ENCODE measurements around the gene NPTX1.

The NPTX1 gene

DNA sequence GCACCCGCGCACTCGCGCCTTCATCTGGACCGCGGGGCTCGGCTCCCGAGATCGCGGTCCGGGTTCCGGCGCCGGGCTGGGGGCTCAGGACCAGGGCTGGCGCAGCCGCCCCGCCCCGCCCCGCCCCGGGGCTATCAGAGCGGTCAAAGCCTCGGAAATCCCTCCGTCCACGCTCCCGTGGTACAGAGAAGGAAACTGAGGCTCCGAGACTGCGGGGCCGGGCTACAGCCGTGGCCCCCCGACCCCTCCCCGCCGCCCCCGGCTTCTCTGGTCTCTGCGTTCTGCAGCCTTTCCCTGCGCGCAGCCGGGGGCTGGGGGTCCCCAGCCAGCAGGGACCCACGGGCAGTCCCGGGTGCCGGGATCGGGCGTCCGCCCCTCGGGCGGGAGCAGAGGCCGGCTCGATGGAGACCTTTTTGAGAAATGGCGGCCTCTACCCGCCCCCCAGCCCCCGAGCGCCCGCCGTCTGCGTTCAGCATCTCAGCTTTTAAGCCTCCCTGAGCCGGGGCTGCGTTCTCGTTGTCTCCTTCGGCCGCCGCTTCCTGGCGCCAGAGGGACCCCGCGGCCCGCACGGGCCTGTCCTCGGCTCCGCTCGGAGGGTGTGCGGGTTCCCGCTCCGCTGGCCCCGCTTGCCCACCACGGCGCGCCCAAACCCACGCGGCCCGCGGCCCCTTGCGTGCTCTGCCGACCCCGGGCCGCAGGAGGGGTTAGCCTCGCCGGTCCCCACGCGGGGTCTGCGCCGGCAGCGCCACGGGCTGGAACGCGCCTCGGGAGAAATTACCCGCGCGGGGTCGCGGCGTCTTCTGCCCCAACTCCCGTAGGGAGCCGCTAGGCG lies 1.5 kb upstream of the NPTX1 start:
- DNase-seq = no peak

DNA sequence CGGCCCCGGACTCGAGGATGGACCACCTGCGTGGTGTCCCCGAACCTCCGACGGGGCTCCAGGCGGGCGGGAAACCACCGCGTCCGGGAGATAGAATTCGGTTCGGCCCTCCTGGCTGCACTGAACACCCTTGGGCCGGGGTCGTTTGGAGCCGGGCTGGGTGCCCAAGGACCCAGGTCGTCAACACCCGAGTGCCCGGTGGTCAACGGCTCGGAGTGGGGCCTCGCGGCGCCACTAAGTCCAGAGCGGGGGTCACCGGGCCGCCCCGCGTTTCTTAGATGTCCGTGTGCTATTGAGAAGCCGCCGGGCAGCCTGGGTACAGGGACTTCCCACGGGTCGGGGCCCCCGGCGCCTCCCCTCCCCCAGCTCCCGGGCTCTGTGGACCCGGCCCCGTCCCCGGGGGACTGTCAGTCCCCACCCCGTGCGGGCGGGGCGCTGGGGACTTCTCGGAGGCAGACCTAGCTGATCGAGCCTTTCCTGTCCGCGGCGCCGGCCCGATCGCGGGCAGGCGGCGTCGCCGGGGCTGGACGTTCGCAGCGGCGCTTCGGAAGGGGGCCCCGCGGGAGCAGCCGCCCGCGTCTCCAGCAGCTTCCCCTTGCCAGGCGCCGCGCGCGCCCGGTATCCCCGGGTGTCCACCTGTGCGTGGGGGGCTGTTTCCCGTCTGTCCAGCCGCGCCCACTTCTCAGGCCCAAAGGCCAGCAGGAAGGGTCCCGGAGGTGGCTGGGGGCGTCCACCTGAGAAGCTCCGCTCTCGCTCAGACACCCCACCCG lies 655 bp upstream of the NPTX1 start:
- no peak for DNase-seq

DNA sequence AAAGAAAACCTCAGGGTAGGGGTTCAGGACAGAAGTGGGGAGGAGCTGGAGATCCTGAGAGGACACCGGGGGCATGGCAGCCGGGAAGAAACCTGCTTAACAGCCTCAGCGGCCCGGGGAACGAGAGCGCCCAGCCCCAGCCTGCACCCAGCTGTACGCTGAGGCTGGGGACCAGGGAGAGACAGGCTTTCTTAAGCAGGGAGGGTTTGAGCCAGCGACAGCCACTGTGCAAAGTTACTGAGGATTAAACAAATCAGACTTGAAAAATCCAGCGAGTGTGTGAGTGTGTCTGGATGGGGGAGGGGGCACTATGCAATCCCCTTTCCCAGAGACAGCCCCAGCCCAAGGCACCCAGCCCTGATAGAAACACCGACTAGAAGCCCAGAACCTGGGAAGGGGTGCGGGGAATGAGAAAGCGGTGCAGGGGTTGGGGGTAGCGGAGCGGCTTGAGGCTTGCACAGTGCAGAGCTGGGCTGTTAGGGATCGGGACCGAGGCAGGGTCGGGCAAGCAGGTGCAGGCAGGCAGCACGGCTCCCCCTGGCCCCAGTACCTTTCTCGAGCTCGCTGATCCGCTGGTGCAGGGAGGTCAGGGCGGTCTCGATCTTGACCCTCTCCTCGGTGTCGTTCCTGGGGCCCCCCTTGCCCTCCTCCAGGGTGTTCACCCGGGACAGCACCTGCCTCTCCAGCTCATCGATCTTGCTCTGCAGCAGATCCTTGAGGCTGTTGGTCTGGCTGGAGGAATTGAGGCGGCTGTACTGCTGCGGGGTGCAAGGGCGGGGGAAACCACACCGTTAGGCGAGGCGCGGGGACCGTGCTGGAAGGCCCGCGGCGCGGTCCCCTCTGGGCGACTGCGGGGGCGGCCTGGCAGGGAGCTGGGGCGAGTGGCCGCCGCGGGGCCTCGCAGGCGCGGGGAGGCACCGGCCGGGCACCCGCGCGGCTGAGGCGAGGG lies 1.2 kb downstream of the NPTX1 start:
- no peak for DNase-seq

DNA sequence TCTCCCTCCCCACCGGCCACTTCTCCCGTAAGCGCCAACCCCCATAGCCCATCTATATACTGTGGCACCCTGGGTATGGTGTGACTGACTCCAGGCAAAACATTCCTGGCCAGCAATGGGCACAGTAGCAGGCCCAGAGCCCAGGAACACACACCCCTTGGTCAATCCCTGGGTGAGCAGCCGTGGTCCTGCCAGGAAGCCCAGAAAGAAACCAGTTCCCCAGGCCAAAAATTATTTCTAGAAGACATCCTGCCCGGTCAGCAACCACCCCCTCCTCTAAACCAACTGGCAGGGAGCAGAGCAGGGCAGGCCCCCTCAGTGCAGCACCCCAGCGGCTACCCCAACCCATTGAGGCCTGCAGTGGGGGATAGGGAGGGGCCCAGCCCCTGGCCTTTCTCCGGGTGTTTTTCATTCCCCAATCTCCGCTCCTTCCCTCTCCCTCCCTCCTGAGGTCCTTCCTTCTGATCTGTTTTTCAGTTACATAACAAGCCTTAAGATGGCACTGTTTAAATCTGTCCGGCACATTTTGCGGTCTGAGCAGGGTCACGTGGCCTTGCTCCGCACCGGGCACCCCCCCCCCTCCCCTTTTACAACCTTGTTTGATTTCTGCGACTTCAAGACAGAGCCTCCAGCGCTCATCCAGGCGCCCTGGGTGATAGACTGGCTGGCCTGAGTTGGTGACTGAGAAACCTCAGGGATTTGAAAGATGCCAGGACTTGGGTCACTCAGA lies 2.0 kb downstream of the NPTX1 start:
- peak; percentile 73 to 81 for DNase-seq

DNA sequence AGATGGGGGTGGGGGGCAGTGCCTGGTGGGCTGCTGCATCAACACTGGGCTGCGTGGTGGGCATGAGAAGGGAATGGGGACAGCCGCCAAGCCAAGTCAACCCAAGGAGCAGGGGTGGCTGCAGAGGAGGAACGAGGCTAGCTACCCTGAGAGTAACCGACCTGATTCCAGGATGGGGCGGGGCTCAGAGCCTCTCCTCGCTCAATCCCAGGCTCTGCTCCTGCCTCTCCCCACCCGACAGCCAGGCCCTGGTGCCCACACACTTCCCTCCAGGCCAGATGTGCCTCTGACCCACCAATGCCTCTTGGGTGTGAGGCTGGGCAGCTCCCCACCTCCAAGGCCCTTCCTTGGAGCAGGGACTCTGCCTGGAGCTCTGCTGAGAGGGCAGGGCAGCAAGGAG lies 2.7 kb downstream of the NPTX1 start:
- no peak for DNase-seq

DNA sequence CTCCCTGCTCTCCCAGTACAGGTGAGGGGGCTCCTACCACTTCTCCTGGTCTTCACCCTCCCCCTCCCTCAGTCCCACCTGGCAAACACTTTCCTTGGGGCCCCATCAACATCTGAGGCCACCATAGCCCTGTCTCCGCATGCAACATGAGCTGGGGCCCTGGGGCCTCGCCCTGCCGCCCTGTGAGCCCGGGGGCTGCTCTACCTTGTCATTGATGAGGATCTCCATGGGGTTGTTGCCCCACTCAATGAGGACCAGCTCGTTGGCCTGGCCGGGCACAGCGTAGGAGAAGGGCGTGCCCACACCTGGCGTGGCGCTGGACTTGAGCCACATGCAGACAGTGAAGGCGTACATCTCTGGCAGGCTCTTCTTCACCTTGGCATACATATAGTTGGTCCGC lies 3.4 kb downstream of the NPTX1 start:
- no peak for DNase-seq

DNA sequence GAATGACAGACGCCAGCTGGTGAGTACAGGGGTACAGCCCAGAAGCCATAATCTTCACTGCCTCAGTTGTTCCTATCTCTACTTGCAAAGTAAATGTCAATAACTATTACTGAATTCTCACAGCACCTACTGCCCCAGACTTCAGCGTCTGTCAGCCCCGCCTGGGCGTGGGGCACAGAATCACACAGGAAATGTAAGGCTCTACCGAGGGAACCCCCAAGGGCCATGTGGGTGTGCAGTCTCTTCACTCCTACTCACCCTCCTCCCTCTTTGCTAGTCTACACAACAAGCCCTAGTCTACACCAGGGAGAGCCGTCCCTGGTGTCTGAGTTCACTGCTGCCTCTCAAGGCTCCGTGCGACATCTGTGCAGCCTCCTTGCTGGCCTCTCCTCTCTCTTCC lies 4.5 kb downstream of the NPTX1 start:
- DNase-seq = no peak

DNA sequence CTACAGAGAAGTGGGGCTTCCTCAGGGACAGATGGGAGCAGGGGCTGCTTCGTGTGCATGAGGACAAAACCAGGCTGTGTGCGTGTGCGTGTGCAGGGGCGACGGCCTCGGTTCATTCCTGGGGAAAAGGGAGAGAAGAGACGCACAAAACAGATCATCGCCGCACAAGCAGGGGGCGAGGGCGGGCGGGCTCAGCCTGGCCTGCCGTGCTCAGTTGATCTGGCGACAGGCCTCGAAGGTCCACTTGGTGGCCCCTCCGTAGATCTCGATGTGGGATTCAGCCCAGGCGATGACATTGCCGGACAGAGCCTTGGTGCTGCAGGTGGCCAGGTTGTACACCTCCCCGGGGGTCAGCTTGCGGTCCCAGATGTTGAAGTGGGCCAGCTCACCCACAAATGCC lies 5.8 kb downstream of the NPTX1 start:
- no peak for DNase-seq

DNA sequence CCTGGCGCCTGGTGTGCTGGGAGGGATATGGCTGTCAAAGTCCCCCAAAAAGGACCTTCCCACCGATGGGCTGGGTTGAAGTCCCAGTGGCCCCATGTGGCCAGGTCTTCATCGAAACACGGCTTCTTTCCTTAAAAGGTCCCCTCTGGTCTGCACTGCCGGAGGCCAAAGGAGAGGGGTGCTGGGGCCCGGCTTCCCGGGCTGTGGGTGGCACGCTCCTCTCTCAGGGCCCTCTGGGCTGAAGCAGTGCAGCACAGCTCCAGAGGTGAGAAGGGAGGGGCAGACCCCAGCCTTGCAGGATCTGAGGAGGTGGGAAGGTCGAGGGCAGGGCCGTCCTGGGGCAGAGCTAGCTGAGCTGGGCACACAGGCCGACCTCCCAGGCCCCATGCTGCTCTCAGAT lies 6.7 kb downstream of the NPTX1 start:
- DNase-seq = no peak

DNA sequence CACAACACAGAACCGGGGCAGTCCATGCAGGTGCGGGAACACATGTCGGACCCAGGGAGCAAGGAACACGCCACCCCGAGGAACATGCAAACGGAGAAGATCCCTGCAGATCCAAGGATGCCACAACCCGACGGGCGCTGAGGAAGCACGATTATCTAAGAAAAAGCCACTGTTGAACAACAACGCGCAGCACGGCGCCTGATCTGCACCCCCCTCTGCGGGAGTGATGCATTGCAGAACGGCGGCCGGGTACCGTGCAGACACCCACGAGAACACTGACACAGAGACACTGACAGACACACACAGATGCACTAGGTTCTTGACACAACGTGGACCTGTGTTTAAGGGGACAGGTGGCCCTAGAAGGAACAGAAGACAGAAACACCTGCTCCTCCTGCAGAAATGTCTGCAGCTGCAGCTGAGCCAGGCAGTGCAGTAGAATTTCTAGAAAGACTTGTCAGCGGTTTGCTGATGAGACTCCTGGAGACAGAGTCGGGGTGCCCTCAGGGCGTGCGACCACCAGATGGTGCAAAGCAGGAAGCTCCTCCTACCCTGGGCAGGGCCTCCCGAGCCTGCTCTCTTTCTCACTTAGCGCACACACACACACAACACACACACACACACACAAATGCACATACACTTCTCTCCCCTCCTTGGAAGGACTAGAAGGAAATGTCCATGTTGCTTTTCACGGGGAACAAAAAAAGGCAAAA lies 7.5 kb downstream of the NPTX1 start:
- DNase-seq = no peak

DNA sequence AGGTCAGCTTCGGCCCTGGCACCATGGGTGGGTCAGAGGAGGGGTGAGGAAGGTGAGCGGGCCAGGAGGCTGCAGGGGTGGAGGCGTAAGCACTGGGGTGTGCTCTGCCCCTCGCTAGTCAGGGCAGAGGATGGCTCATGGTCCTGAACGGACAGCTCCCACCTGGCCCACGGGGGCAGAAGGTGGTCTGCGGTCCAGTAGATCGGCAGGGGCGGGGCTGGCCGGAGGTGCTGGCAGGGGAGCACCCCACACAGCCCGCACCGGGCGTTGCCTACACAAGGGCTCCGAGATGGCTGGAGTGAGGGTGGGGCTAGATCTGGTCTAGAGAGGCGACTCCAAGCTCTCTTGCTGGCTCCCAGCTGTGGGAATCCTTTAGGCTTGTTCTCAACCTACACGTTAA lies 8.2 kb downstream of the NPTX1 start:
- no peak for DNase-seq

DNA sequence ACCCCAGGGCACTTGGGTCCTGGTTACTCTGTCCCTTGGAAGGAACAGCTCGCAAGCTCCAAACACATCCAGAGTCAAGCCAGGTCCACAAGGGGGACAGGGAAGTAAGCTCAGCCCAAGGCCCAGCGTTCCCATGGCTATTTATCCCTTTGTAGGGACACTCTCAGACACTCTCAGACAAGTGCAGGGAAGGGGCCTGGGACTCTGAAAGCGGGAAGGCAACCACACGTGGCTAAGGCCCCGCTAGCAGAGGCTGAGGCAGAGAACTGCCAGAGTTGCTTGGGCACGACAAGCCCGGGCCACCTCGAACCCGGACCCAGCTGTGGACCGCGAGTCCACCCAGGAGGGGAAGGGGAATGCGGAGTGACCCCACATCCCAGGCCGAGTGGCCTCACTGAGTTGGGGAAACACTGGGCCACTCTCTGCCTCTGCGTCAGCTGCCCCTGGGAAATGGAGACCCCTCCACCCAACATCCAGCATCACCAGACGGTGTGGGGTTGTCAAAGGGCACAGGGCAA lies 10.2 kb downstream of the NPTX1 start:
- DNase-seq = no peak

DNA sequence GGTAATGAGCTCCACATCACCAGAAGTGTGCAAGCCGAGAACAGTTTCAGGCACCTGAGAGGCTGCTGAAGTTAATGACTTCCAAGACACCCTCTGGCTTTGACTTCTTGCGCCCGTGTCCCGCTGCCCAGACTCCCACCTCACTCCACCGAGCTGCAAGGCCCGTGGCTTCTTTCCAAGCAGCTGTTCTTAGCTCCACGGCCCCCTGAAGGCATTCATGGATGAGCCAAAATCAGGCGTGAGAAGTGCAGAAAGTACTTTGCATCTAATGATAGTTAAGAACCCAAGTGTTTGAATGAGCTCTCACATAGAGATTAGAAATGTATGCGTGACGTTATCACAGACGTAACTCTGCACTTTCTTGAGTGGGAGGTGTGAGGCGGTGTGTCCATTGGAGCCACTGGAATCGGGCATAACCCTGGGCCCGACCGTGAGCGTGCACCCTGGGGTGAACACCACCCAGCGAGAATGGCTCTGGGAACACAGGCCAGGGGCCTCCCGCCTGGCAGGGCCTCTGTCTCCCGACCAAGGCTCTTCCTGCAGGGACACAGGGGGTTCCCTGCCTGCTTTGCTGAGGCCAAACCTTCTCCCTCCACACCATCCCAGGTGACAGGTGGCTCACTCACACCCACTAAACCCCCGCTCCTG lies 11.0 kb downstream of the NPTX1 start:
- DNase-seq = no peak

DNA sequence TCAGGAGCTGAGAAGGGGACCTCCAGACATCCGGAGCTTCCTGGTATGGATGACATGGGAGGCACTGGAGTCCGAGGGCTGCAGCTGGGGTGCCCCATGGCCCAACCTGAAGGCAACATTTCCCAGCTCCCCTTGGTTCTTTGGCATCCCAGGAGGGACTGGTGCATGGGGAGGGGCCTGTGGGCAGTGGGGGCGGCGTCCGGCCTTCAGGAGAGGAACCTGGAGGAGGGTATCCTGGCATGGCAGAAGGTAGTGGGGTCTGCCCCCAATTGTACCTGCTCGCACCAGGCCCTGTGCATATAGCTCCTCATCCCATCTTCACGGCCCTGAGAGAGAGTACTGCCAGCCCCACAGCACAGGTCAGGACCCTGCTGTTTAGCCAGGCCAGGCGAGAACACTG lies 11.9 kb downstream of the NPTX1 start:
- no peak for DNase-seq

DNA sequence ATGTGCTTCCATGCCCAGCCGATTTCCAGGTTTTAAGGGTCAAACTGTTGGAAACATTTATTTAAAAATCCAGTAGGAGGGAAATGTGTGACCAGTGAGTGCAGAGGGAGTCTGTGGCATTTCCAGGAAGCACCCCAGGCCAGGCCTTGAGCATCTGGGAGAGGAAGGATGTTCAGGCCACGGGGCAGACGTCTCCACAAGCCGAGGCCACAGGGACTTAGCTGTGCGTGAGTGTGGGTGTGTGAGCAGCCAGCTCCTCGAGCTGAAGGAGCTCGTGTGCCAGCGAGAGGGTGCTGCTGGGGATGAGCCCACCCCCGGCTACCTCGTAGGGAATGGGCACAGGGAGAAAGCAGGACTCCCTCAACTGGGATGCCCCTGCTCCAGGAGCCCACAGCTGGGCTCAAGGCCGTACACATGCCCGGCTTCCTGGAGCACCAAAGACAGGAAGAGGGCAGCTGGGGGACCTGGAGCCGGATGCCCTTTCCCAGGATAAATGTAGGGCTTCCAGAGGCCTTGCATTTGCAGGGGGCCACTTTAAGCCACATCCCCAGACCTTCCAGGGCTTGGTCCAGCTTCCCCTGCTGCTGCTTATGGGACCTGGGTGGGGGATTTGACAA lies 12.5 kb downstream of the NPTX1 start:
- DNase-seq = no peak

DNA sequence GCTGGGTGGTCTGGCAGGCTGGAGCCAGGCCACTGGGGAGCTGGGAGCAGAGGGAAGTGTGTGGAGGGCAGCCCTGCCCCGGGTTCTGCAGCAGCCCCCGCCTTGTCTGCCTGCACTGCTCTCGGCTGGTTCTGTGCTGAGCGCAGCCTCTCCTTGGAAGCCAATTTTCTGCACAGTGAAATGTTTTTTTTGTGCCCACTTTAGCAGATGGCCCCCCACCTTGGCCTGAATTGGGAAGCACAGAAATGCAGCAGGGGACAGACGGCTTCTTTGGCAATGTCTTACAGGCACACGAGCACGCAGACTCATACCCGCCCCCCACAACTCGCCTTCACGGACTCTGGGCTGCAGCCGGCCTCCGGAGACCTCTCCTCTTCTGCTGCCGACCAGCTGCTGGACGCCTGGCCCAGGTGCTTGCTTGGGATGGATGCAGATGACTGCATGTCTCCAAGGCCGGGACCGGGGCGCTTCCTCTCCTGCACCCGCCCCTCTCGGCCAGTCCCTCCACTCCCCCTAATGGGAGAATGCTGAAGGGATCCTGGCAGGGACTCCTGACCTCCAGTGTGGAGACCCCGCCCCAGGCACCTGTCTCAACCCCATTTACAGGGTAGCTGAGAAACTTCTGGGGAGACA lies 14.8 kb downstream of the NPTX1 start:
- DNase-seq = no peak

DNA sequence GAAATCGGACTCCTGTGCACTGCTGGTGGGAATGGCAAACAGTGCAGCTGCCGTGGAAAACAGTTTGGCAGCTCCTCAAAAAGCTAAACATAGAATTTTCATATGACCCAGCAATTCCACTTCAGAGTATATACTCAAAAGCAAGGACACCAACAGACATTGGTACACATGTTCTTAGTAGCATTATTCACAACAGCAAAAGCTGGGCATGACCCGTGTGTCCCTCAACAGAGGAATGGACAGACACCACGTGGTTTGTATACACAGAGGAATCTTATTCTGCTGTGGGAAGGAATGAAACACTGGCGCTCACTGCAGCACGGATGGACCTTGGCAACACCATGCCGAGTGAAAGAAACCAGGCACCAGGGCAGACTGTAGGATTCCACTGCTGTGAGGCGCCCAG lies 16.0 kb downstream of the NPTX1 start:
- no peak for DNase-seq

DNA sequence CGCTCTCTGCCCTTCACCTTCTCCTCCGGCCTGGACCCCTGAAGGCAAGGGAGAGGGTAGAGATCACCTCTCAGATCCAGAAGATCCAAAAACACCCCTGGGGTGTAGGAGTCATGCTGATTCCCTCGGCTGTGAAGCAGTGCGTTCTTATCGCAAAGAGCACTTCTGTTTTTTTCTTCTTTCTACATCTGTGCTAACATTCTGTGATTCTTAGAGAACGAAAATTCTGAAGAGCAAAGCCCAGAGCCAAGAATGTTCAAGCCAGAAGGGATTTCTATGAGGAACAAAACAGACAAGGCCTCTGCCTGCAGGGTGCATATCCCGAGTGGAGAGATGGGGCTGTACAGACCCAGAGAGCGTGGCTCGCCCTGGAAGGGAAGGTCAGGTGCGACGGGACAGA lies 17.2 kb downstream of the NPTX1 start:
- DNase-seq = no peak

DNA sequence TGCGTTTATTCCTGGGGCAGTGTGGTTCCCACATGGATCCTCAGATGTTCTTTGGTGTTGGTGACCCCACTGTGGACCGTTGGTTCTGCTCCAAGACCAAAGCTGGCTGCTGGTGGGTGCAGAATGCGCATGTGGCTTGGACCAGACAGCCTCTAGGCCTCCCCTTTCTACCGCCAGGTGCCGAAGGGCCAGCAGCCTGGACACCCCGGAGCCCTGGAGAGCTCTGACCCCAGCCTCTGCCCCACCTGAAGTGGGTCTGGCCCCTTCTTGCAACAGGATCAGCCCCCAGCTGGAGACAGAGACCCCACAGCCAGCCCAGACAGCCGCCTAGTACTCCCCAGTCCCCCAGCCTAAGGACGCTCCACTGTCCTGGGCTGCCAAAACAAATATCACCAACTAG lies 18.4 kb downstream of the NPTX1 start:
- no peak for DNase-seq

DNA sequence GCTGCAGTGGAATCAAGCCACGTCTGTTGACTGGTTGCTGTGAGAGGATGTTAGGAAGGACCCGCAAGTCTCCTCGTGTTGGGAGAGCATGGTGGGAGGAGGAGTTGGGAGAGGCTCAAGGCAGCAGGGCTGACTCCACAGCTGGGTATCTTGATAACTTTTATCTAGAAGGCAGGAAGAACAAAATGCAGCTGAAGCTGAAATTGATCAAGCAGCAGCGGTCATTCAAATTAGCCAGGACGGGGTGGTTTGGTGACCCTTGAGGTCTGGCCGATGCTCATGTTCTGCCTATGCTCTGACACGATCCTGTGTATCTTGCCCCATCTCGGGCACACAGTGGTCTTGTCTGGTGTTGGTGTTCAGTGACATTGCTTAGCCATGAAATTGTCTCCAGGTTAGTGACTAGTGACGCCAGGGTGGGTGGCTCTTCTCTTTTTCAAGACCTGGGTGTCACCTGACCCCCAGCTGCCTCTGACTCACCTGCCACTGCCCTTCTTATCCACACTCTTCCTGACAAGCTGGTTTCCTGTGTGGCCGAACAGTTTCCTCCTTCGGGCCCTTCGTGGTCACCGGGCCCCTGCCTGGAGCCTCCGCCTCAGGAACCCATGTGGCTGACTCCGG lies 19.1 kb downstream of the NPTX1 start:
- DNase-seq = peak; percentile 82 to 87
